AG10803 (cell line): ENCODE data around the gene EML1.

ENCODE experiments used
- DNase-seq: peaks from one replicate; pipeline ENCODE4 v3.0.0; 2010; ENCODE audit warnings: low read depth
- H3K4me3 ChIP-seq: 2 replicates; pipeline ENCODE4 v1.5.1; 2011; ENCODE audit warnings: mild to moderate bottlenecking, low read length, control low read depth
- CTCF ChIP-seq: conservative IDR thresholded peaks from 2 replicates; pipeline ENCODE4 v1.5.1; 2011; ENCODE audit warnings: mild to moderate bottlenecking, low read length, control low read depth, inconsistent platforms

The EML1 gene

GRCh38 chr14:99802301-99803105 lies 9.3 kb downstream of the EML1 start:
- no peak for TF ChIP-seq CTCF
- no peak for DNase-seq
- H3K4me3 ChIP-seq, result no peak overlapping the region

GRCh38 chr14:99803106-99803775 lies 10.0 kb downstream of the EML1 start:
- no peak overlapping the region for H3K4me3 ChIP-seq
- no peak for DNase-seq
- no peak for TF ChIP-seq CTCF

GRCh38 chr14:99803803-99804202 lies 10.6 kb downstream of the EML1 start:
- no peak for TF ChIP-seq CTCF
- H3K4me3 ChIP-seq, result no peak overlapping the region
- no peak for DNase-seq

GRCh38 chr14:99805757-99806439 lies 12.7 kb downstream of the EML1 start:
- DNase-seq, result no peak
- no peak overlapping the region for H3K4me3 ChIP-seq
- TF ChIP-seq CTCF, result no peak

- no peak overlapping the region for H3K4me3 ChIP-seq
- TF ChIP-seq CTCF, result no peak
- peak; percentile 20 for DNase-seq
Observed at GRCh38 chr14:99806836-99807235, 13.6 kb downstream of the EML1 start.

GRCh38 chr14:99807413-99808153 lies 14.4 kb downstream of the EML1 start:
- DNase-seq, result peak; percentile 70
- H3K4me3 ChIP-seq, result no peak overlapping the region
- peak; percentile 24 for TF ChIP-seq CTCF
